NCI-H1417 treated with DMSO at 0.1 percent for 48 hours (cell line): ENCODE measurements around the gene HRH1.
A peak's percentile ranks its signal among the peaks of the same experiment; 100 is the strongest.
"Not testable (repeated sequence)": the region's sequence is repeated elsewhere in the genome, so short reads cannot be mapped to it uniquely, and the experiment has no call there.

ENCODE experiments used
- DNase-seq: peaks from one replicate; lab custom pipeline; 2025; lab: John Stamatoyannopoulos, UW

The HRH1 gene

DNA sequence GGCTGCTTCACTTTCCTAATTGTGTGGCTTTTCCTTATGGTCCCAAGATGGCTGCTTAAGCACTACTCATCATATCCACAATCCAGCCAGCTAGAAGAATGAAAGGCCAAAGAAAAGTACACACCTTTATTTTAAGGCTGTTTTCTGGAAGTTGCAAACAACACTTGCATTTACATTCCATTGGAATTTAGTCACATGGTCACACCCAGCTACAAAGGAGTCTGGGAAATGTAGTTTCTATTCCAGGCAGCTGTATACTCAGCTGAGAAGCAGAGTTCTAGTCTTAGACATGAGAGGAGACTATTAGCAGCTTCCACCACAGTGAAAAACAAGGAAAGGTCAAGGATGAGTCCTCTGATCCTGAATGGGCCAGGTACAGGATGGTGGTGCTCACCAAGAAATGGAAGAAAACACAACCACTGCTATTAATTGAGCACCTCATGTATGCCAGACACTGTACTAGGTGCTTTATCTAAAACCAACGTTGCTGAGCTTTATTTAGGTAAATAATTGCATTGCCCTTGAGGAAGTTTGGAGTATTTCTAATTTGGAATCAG lies 89.9 kb downstream of the HRH1 start:
- no peak for DNase-seq

DNA sequence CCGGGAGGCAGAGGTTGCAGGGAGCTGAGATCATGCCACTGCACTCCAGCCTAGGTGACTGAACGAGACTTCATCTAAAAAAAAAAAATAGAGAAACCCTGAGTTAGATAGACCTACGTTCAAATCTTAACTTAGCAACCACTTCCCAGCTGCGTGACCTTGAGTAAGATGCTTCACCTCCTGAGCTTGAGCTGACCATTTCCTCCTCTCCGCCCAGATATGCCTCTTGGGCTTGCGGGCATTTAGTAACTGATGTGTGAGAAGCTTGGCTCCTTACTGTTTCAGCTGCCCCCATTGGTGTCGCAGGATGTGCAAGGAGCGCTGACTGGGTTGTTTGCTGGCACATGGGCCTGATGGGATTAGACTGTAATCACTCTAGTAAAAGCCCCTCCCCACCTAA lies 91.0 kb downstream of the HRH1 start:
- no peak for DNase-seq

DNA sequence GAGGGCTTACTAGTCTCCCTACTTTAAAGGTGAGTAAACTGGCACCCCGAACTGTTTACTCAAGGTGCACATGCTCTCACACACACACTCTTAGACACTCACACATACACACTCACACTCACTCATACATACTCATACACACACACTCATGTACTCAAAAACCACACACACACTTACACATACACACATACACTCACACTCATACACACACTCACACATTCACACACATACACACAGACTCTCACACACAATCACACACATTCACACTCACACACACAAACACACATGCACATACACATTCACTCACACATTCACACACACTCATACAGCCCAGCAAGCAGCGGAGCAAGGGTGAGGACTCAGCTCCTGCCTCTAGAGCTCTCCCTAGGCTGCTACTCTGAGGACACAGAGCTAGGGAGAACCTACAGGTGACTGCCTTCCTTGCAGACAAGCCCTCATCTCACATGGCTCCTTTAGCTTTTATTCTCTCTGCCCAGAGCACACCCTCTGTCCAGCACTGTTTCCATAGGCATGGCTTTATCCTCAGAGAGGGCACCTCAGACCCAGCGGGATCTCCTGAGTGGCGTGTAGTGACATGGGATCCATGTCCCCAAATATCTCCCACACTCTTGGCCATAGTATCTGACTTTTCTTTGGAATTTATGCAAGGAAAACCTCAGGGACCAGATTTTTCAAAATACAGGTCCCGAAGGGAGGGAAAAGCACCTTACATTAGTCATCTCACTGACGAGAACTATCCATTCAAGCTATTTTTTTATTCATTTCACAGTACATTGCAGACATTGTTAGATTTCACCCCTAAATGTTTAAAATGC lies 91.8 kb downstream of the HRH1 start:
- DNase-seq = no peak

DNA sequence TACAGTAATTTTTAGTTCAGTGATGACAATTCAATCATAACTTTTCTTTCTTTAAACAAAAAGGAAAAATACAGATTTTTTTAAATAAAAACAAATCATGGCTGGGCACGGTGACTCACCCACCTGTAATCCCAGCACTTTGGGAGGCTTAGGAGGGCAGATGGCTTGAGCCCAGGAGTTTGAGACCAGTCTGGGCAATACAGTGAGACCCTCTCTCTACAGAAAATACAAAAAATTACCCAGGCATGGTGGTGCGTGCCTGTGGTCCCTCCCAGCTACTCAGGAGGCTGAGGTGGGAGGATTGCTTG lies 92.3 kb downstream of the HRH1 start:
- DNase-seq = no peak

DNA sequence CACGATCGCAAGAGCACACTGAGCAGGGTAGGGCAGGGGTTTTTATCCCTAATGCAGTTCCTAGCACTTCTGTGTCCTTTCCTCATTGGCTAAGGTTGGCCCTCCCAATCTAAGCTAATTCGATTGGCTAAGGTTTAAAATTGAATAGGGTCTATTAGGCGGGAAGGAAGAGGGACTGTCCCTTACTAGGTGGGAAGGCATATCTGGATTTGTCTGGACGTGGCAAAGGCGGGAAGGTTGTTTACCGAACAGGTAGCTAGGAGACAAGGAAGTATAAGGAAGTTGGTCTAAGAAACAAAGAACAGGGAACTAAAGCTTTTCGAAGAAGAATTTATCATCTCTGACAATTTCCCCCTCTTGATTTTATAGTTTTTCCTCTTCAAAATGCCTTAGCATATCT lies 93.1 kb downstream of the HRH1 start:
- DNase-seq = no peak

DNA sequence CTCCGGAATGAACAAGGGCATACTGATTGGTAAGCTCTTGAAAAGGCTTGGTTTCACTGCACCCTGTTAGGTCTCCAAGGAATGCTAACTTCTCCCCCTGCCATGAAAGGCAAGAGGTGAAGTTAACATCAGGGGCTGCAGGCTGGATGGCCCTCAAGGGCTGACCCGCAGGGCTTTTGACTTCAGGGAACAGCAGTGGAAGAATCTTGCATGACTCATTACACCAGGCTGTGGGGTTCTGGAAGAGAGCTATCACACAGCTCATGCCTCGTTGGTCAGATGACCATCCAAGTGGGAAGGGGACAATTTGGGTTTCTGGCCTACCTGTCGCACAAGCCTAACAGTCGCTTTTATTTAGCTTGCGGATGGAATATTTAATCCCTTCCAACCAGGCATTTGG lies 94.3 kb downstream of the HRH1 start:
- no peak for DNase-seq

DNA sequence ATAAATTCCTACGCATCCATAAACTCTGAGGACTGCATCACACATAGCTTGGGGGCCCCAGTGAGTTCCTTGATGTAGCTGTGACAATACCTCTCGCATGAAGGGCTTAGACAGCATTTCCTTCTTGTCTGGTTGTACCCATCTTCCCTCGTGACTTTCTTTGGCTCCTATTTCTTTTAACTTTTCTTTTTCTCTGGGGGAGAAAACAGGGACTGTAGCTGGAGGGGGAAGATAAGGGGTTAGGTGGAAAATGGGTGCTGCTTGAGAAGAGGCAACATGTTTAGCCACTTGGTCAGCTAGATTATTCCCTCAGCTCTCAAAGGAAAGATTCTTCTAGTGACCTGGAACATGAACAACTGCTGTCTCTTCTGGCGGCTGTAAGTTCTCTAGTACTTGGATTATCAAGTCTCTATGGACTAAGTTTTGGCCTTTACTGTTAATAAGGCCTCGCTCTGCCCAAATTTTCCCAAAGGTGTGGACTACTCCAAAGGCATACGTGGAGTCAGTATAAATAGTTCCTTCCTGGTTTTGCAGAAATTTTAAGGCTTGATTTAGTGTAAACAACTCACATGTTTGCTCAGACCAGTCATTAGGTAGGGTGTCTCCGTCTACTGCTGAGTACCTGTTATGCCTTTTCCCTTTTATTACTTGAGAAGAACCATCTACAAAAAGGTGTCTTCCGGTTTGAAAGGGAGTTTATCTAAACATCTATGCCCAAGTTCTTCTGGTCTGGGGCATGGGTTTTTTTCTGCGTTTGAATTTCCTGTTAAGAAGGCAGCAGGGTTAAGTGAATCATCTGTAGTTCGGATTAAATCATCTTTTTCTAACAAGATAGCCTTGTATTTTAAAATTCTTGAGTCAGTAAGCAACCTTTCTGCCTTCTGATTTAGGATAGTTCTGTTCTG lies 96.9 kb downstream of the HRH1 start:
- DNase-seq = no peak

DNA sequence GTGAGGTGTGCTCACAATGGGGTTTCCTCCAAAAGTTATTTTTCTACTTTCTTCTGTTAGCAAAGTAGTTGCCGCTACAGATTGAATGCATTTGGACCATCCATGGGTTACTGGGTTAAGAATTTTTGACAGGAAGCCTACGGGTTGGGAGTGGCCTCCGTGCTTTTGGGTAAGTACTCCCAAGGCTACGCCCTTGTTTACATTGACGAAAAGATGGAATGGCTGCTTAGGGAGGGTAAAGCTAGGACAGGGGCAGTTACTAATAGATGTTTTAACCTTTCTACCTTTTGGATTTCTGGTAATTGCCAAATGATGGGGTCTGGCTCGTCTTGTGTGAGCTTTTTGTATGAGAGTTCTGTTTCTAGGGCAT lies 97.5 kb downstream of the HRH1 start:
- DNase-seq = no peak

DNA sequence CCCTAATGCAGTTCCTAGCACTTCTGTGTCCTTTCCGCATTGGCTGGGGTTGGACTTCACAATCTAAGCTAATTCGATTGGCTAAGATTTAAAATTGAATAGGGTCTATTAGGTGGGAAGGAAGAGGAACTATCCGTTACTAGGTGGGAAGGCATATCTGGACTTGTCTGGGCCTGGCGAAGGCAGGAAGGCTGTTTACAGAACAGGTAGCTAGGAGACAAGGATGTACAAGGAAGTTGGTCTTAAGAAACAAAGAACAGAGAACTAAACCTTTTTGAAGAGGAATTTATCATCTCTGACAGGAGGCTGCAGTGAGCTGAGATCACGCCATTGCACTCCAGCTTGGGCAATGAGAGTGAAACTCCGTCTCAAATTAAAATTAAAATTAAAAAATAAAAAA lies 100.6 kb downstream of the HRH1 start:
- DNase-seq = no peak

DNA sequence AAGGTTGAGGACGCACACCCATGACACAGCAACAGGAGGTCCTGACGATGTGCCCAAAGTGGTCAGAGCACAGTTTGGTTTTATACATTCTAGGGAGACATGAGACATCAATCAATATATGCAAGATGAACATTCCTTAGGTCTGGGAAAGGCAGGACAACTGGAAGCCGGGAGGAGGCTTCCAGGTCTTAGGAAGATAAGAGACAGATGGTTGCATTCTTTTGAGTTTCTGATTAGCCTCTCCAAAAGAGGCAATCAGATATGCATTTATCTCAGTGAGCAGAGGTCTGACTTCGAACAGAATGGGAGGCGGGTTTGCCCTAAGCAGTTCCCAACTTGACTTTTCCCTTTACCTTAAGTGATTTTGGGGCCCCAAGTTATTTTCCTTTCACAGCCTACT lies 101.2 kb downstream of the HRH1 start:
- not testable (repeated sequence) for DNase-seq

DNA sequence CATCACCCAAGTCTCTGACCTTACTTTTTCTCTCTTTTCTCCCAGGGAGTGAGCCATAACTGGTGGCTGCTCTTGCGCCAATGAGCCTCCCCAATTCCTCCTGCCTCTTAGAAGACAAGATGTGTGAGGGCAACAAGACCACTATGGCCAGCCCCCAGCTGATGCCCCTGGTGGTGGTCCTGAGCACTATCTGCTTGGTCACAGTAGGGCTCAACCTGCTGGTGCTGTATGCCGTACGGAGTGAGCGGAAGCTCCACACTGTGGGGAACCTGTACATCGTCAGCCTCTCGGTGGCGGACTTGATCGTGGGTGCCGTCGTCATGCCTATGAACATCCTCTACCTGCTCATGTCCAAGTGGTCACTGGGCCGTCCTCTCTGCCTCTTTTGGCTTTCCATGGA lies 104.7 kb downstream of the HRH1 start:
- DNase-seq = no peak

DNA sequence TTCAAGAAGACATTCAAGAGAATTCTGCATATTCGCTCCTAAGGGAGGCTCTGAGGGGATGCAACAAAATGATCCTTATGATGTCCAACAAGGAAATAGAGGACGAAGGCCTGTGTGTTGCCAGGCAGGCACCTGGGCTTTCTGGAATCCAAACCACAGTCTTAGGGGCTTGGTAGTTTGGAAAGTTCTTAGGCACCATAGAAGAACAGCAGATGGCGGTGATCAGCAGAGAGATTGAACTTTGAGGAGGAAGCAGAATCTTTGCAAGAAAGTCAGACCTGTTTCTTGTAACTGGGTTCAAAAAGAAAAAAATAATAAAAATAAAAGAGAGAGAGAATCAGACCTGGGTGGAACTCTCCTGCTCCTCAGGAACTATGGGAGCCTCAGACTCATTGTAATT lies 106.2 kb downstream of the HRH1 start:
- no peak for DNase-seq

DNA sequence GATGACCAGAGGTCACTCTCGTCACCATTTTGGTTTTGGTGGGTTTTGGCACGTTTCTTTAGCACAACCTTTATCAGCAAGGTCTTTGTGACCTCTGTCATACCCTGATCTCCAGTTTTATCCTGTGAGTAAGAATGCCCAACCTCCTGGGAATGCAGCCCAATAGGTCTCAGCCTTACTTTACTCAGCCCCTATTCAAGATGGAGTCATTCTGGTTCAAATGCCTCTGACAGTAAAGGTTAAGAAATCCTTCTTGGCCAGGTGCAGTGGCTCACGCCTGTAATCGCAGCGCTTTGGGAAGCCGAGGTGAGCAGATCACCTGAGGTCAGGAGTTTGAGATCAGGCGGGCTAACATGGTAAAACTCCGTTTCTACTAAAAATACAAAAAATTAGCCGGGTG lies 114.7 kb downstream of the HRH1 start:
- no peak for DNase-seq

DNA sequence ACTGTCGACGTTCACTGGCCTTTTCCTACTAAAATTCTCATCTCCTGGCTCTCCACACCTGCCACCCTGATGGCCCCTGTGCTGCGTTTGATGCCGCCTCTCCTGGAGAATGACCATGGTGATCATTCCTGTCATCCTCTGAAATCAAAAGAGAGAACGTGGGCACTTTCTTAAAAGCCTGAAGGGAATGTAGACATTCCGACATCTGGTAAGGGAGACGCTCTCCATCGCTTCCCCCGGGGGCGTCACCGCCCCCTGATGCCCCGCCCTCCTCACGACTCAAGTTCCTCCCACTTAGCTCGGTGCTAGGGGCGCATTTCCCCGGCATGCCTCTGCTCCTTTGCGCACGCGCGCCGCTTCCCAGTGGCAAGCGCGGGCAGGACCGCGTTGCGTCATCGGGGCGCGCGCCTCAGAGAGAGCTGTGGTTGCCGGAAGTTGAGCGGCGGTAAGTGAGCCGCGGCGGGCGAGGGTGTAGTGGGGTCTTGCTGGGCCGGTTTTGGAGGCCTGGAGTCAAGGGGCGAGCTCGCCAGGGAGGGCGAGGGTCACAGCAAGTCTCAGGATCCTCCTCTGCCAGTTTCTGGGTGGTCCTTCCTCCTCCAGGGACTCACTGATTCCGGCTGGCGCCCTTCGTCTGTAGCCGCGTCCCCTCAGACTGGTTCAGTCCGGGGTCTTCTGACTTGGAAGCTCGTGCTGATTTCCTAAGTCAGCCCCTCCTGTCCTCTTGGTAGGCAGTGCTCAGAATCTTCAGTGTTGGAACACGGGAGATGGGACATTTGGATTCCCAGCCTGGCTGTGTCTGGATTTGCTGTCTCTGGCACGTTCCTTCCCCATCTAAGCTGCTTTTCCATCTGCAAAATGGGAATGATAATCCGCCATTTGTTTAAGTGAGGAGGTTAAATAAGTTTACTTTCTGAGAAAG lies 118.0 kb downstream of the HRH1 start, which contains the start of gene ATG7:
ATG7 (plus strand) TSS at position 412 of the 919 bp plus-strand sequence. CDS start 26,299 bp downstream, outside the sequence.
- DNase-seq = peak; percentile 18

DNA sequence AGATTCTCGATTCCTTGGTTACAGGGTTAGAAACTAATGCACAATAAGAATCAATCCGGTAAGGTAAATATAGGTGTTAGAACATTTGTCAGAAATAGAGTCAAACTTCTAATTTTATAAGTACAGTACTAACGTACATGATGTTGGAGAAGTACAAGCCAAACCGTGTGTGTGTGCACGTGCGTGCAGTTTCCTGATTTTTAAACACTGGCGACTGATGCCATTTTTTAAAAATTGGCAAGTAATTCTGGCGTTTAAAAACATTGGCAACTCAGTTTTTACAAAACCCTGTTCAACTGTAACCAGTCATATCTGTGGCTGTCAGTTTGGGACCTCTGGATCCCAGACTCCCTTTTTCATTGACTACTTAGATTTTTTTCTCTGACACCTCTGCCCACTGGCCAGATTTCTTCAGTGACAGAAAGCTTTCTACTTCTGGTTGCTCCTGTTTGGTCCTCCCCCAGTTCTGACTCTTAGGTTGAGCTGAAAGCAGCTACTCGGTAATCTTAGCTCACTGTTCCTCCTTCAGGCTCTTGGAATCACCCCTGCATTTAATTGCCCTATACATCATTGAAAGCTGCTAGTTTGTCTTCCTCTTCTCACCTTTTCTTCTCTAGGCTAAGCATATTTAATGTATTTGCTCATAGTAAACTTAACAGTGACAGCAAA lies 118.7 kb downstream of the HRH1 start:
- no peak for DNase-seq

DNA sequence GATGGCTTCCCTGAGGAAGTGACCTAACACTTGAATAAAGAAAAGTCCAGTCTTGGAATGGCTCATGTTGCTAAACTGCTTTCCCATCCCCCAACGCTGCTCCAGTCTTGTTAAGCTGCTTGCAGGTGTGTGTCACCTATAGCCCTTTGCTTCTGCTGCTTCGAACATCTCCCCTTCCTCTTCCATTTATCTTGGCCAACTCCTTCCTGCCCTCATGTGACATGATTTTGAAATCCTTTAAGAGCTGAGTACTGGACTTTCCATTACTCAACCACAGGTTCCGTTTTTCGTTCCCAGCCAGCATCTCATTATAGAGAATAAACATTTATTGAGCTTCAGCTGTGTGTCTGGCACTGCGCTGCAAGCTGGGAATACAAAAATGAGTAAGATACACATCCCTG lies 119.6 kb downstream of the HRH1 start:
- no peak for DNase-seq

DNA sequence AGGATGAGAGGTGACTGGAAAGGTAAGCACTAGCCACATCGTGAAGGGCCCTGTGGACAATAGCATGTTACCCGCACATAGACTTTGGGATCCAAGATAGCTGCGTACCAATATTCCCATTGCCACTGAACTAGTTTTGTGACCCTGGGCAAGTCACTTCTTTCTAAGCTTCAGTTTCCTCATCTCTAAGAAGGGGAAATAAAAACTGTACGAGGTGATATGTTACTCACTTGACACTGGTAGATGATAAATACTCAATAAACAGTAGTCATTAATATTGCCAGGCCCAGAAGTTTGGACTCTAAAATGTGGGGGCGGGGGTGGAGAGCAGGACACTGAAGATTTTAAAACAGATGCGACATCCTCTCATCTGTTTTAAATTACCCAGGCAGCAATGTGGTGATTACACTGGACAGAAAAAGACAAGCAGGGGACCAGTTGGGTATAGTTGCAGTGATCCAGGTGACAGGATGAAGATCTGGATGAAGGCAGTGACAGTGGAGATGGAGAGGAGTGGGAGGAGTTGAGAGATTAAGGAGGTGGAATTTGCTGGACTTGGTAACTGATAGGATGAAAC lies 120.4 kb downstream of the HRH1 start:
- no peak for DNase-seq

DNA sequence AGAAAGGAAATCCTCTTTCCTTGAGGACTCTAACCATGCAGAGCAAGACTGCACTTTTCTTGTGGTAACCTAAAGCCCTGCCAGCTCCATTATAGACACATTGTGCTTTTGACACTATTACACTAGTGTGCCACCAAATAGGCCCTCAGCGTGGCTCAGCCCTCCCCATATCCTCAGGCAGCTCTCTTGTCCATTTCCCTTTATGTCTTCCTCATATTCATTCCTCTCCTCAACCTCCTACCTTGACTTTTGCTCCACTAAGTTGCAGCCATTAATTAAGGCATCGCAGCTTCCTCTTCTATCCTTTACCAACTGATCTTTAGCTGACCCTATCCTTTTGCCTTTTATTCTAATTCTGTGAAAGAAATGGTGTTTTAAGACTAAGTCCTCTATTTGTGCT lies 121.6 kb downstream of the HRH1 start:
- DNase-seq = no peak

DNA sequence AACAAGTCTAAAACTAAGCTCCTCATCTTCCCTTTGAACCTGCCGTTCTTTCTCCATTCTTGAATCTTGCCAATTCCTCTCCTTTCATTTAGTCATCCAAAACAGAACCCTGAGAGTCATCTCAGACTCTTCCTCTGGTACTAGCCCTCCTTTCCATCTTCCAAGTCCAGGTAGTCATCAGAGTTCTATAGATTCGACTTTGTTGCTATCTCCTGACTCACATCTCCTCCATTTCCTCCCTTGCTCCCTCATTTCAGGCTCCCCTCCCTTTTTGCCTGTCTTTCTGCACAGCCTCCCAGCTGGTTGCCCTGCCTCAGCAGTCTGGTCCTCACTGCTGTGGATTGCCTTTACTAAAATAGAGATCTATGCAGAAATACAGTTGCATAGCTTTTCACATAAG lies 122.6 kb downstream of the HRH1 start:
- DNase-seq = no peak

DNA sequence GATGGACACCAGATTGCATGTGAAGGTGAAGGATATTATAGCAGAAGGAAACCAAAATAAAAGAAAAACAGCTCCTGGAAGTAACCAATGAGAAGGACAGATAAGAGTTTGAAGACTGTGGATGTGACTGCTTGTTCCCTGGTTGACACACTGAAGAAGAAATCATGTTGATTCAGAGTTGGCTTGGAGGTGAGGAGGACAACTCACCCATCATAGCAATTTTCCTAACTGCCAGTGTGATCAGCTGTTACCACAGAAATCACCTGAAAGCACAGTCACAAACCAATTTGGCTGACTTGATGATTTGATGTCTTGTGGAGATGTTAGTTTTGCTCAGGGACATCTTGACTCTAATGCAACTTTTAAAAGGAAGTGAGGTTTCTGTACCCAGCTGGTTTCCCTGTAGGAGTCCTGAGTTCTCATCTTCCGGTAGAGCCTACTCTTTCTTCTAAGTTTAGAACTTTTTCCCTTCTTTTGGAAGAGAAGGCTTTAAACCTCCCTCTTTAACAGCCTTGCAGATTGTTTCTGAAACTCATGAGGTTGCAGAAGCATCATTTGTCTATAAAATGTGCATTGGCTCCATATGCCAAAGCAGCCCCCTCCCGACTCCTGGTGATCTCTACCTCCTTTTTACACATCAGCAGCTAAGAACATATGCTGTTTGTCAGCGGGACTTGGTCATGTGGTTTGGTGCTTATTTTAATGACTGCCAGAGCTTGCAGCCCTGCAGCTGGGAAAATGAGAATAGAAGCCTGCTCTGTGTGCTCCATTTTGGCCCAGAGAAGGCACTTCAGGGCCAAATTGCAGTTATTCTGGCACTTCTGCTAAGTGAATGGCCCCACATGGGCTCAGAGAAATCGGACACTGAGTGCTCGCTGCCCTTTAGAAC lies 128.2 kb downstream of the HRH1 start:
- no peak for DNase-seq
